Measurements from ENCODE around the gene STIP1.

GRCh38 chr11:64216879-64217278 lies 30.9 kb downstream of the STIP1 start:
- no peak for TF ChIP-seq CTCF (IDR thresholded peaks at IDR 0.05)
- no peak for TF ChIP-seq POLR2A (IDR thresholded peaks at IDR 0.05)
